HCT116 (cell line): ENCODE data around the gene GPR4. TPM values are rescaled to one million over a fixed set of nuclear protein-coding genes. Genes with fewer than 3 reads are reported as not detected.

Source experiments
- ATAC-seq: fragments of 200-7000 bp; cut with Tn5 transposase; 2 replicates; pipeline ENCODE4 v1.9.1; 2020; ENCODE audit warnings: mild to moderate bottlenecking, moderate library complexity
- BruUV-seq: library from RNA; stranded (reverse); fragments of 400-500 nt; replicated peaks from 2 replicates; lab custom pipeline; 2021; lab: Mats Ljungman, UMichigan
- CTCF ChIA-PET: fragments of 300-600 bp; sonication (Branson Sonifier 250); formaldehyde crosslinking; loops from one replicate; lab custom pipeline; 2021; ENCODE audit warnings: antibody characterized with exemption; lab: Charles Lee
- POLR2A ChIA-PET: fragments of 300-600, 350-600 bp; sonication (Branson Sonifier 250); formaldehyde crosslinking; loops from one replicate; lab custom pipeline; 2021; ENCODE audit warnings: antibody characterized with exemption; lab: Charles Lee
- RAD21 ChIA-PET, 2 experiments: fragments of 300-600 bp; sonication (Branson Sonifier 250); formaldehyde crosslinking; loops; one replicate each; lab custom pipeline; 2023; ENCODE audit warnings: low total read pairs in 2 of 2; ENCODE audit not compliant: uncharacterized antibody in 2 of 2, unreplicated experiment in 2 of 2, low non-redundant PET in 1 of 2; lab: Charles Lee
- DNase-seq: peaks from one replicate; pipeline ENCODE4 v3.0.0-alpha.2; 2010; ENCODE audit warnings: low read depth, low spot score
- H2AFZ ChIP-seq: fragments of 200-600 bp; shearing (Covaris generic), sonication (generic); 2 replicates; pipeline ENCODE4 v1.6.1; 2017; ENCODE audit warnings: low read depth, mixed run types, mixed read lengths, antibody characterized with exemption, low read length; ENCODE audit not compliant: poor library complexity, severe bottlenecking
- H3K27ac ChIP-seq: 2 replicates; pipeline ENCODE4 v1.5.1; 2012; ENCODE audit warnings: low read depth, low read length
- H3K27me3 ChIP-seq: fragments of 200-600 bp; sonication (generic); 2 replicates; pipeline ENCODE4 v1.6.1; 2016; ENCODE audit warnings: mixed run types, low read length, mixed read lengths; ENCODE audit not compliant: insufficient read depth
- H3K36me3 ChIP-seq, 2 experiments: fragments of 200-500 bp in 1 of 2; fragments of 200-600 bp in 1 of 2; sonication (Bioruptor generic) in 1 of 2; sonication (generic) in 1 of 2; 2 replicates each; pipeline versions ENCODE4 v1.5.1 to v1.6.1; 2014 to 2016; ENCODE audit warnings: low read length in 2 of 2, inconsistent platforms in 1 of 2, mixed read lengths in 1 of 2, mixed run types in 1 of 2; ENCODE audit not compliant: insufficient read depth in 2 of 2, control insufficient read depth in 1 of 2
- H3K4me1 ChIP-seq, 2 experiments: fragments of 200-600 bp in 1 of 2; sonication (generic) in 1 of 2; 2 replicates each; pipeline versions ENCODE4 v1.5.1 to v1.6.1; 2012 to 2017; ENCODE audit warnings: low read length in 2 of 2, inconsistent platforms in 1 of 2, mild to moderate bottlenecking in 1 of 2, mixed read lengths in 1 of 2, mixed run types in 1 of 2, moderate library complexity in 1 of 2; ENCODE audit not compliant: insufficient read depth in 2 of 2, control insufficient read depth in 1 of 2
- H3K4me2 ChIP-seq: fragments of 200-600 bp; sonication (generic); 2 replicates; pipeline ENCODE4 v1.6.1; 2017; ENCODE audit warnings: mixed run types, low read length, mixed read lengths
- H3K4me3 ChIP-seq, 2 experiments: fragments of 200-600 bp in 1 of 2; sonication (generic) in 1 of 2; replicated peaks in 1 of 2; 2 replicates each; pipeline ENCODE4 v1.5.1; 2011 to 2016; ENCODE audit warnings: low read length in 2 of 2, control low read depth in 1 of 2, low read depth in 1 of 2, mild to moderate bottlenecking in 1 of 2, mixed read lengths in 1 of 2, mixed run types in 1 of 2
- H3K79me2 ChIP-seq: fragments of 200-600 bp; sonication (generic); 2 replicates; pipeline ENCODE4 v1.6.1; 2017; ENCODE audit warnings: mild to moderate bottlenecking, mixed run types, low read length, moderate library complexity, mixed read lengths; ENCODE audit not compliant: insufficient read depth
- H3K9ac ChIP-seq: fragments of 200-600 bp; sonication (generic); 2 replicates; pipeline ENCODE4 v1.6.1; 2016; ENCODE audit warnings: low read length, mixed read lengths
- H3K9me2 ChIP-seq: fragments of 200-600 bp; sonication (generic), shearing (Covaris generic); 2 replicates; pipeline ENCODE4 v1.6.1; 2017; ENCODE audit warnings: mixed run types, mild to moderate bottlenecking, moderate library complexity; ENCODE audit not compliant: insufficient read depth
- H3K9me3 ChIP-seq, 2 experiments: fragments of 200-500 bp in 1 of 2; fragments of 200-600 bp in 1 of 2; sonication (Bioruptor generic) in 1 of 2; sonication (generic) in 1 of 2; 2 replicates each; pipeline ENCODE4 v1.6.1; 2014 to 2017; ENCODE audit warnings: low read length in 2 of 2, mixed read lengths in 2 of 2, inconsistent platforms in 1 of 2, low read depth in 1 of 2, mild to moderate bottlenecking in 1 of 2, mixed run types in 1 of 2, moderate library complexity in 1 of 2; ENCODE audit not compliant: control insufficient read depth in 1 of 2, insufficient read depth in 1 of 2
- H4K20me1 ChIP-seq: fragments of 200-600 bp; sonication (generic), shearing (Covaris generic); 2 replicates; pipeline ENCODE4 v1.6.1; 2017; ENCODE audit warnings: mixed run types, mild to moderate bottlenecking, moderate library complexity; ENCODE audit not compliant: insufficient read depth
- ATF3 ChIP-seq: IDR thresholded peaks from 2 replicates; pipeline ENCODE4 v1.6.1; 2012
- CBX3 ChIP-seq: IDR thresholded peaks from 2 replicates; pipeline ENCODE4 v1.6.1; 2012; ENCODE audit warnings: low read depth
- CTCF ChIP-seq, 3 experiments: fragments of 200-600 bp in 1 of 3; sonication (generic) in 1 of 3; IDR thresholded peaks in 2 of 3; conservative IDR thresholded peaks in 1 of 3; 2 replicates each; pipeline ENCODE4 v1.5.1; 2012 to 2017; ENCODE audit warnings: low read depth in 2 of 3, low read length in 2 of 3, antibody characterized with exemption in 1 of 3, borderline replicate concordance in 1 of 3, control low read depth in 1 of 3, mild to moderate bottlenecking in 1 of 3, mixed read lengths in 1 of 3, mixed run types in 1 of 3, moderate library complexity in 1 of 3; ENCODE audit not compliant: insufficient read depth in 1 of 3
- EGR1 ChIP-seq: IDR thresholded peaks from 2 replicates; pipeline ENCODE4 v1.6.1; 2012; ENCODE audit warnings: low read depth
- ELF1 ChIP-seq: IDR thresholded peaks from 2 replicates; pipeline ENCODE4 v1.6.1; 2012; ENCODE audit warnings: low read depth, borderline replicate concordance
- EZH2 ChIP-seq: fragments of 200-600 bp; sonication (generic); IDR thresholded peaks from 2 replicates; pipeline ENCODE4 v1.6.1; 2017; ENCODE audit warnings: antibody characterized with exemption, mixed run types
- FOSL1 ChIP-seq: IDR thresholded peaks from 2 replicates; pipeline ENCODE4 v1.6.1; 2012; ENCODE audit warnings: low read depth
- JUND ChIP-seq: IDR thresholded peaks from 2 replicates; pipeline ENCODE4 v1.6.1; 2012
- MAX ChIP-seq: IDR thresholded peaks from 2 replicates; pipeline ENCODE4 v1.6.1; 2012
- POLR2A ChIP-seq: IDR thresholded peaks from 2 replicates; pipeline ENCODE4 v1.7.0; 2011; ENCODE audit warnings: borderline replicate concordance; ENCODE audit not compliant: insufficient read depth, insufficient read length; ENCODE audit errors: extremely low read depth
- RAD21 ChIP-seq: IDR thresholded peaks from 2 replicates; pipeline ENCODE4 v1.6.1; 2012; ENCODE audit warnings: low read depth, mild to moderate bottlenecking
- REST ChIP-seq: IDR thresholded peaks from 2 replicates; pipeline ENCODE4 v1.6.1; 2012; ENCODE audit warnings: low read depth
- SP1 ChIP-seq: IDR thresholded peaks from 2 replicates; pipeline ENCODE4 v1.6.1; 2012; ENCODE audit warnings: low read depth
- SRF ChIP-seq: IDR thresholded peaks from 2 replicates; pipeline ENCODE4 v1.6.1; 2012; ENCODE audit warnings: low read depth
- TCF7L2 ChIP-seq: IDR thresholded peaks from 2 replicates; pipeline ENCODE4 v1.7.0; 2011; ENCODE audit warnings: borderline replicate concordance, inconsistent platforms; ENCODE audit not compliant: insufficient read depth, insufficient read length; ENCODE audit errors: extremely low read depth
- ZFX ChIP-seq: fragments of 450-650 bp; IDR thresholded peaks from 2 replicates; pipeline ENCODE4 v1.6.1; 2017
- intact Hi-C: fragments of 100-400 bp; cut with micrococcal nuclease; formaldehyde crosslinking; loops from 2 replicates; pipeline ENCODE4 v1.10.0; 2022
- total RNA-seq: library from RNA; stranded (reverse); gene quantifications from one replicate; pipeline ENCODE4 v1.2.1, GENCODE V29; 2021; ENCODE audit not compliant: unreplicated experiment

GPR4 gene
- total RNA-seq, 1 experiment from 2014 or later = 0.10 TPM

GRCh38 chr19:45560686-45561085 is 41.3 kb downstream of the GPR4 start:
- DNase-seq (no peak), ATAC-seq (no peak)
- Histone ChIP-seq H4K20me1 (no peaks in the 10 kb centered on the region), H3K4me1 (peaks cover 6 to 12% of the 10 kb centered on the region in 2 experiments), H3K27ac (no peak overlapping the region), H3K9ac (no peak overlapping the region), H3K9me2 (no peaks in the 10 kb centered on the region), H3K79me2 (peaks cover 12% of the 10 kb centered on the region; the same call in 1 of the 2 replicates), H3K36me3 (no peaks in the 10 kb centered on the region), H3K9me3 (no peaks in the 10 kb centered on the region), H3K27me3 (no peaks in the 10 kb centered on the region), H2AFZ (no peak overlapping the region), H3K4me2 (no peak overlapping the region), H3K4me3 (no peak overlapping the region)
- TF ChIP-seq POLR2A (no peak), SP1 (no peak), ELF1 (no peak), REST (no peak), MAX (no peak), TCF7L2 (no peak), JUND (no peak), CTCF (IDR thresholded peaks at IDR 0.05 in 2 of 3, conservative IDR thresholded peaks at IDR 0.05 in 1 of 3; ENCODE audit: borderline replicate concordance in 1 of 3, insufficient read depth in 1 of 3, low read depth in 2 of 3, low read length in 2 of 3) (no peak), EZH2 (no peak), RAD21 (no peak), ZFX (no peak), CBX3 (no peak), ATF3 (no peak), FOSL1 (no peak), EGR1 (no peak), SRF (no peak)
- RAD21 ChIA-PET = no interaction called here
- POLR2A ChIA-PET = no interaction called here
- CTCF ChIA-PET = interaction anchor here (0.6 kb wide), 1 partner anchor 209 kb away, joined by 7 read pairs; no protein-coding TSS in a partner anchor
- BruUV-seq = no TSS peak
- intact Hi-C loops = no loop called here
